NCI-H345 treated with DMSO at 0.1 percent for 48 hours (cell line): Measurements from ENCODE around the gene BIN2.
"Not testable (repeated sequence)": the region's sequence is repeated elsewhere in the genome, so short reads cannot be mapped to it uniquely, and the experiment has no call there.

ENCODE experiments used
- DNase-seq: peaks from one replicate; lab custom pipeline; 2025; ENCODE audit not compliant: unreplicated experiment; lab: John Stamatoyannopoulos, UW

BIN2 gene

GRCh38 chr12:51346581-51346980, 22.6 kb upstream of the BIN2 start, which contains the start of gene CELA1:
TSS of gene CELA1 (minus strand) at chr12:51346679. CDS start at chr12:51346638, 41 bp downstream.
- DNase-seq = no peak

GRCh38 chr12:51345681-51346080, 21.7 kb upstream of the BIN2 start:
- no peak for DNase-seq

DNA sequence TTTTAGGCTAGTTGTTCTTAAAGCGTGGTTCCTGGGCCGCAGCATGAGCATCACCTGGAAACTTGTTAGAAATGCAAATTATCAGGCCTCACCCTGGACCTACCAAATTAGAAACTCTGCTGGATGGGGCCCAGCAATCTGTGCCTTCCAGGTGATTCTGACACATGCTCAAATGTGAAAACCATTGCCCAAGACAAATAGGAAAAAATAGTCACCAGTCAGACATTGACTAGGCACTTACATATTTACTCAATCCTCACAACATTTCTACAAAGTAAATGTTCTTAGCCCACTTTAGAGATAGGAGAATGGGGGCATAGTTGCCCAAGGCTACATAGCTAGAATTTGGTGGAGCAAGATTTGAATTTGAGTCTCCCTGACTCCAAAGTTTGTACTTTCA, 19.2 kb upstream of the BIN2 start:
- no peak for DNase-seq

GRCh38 chr12:51342416-51342815, 18.4 kb upstream of the BIN2 start:
- DNase-seq = no peak

- DNase-seq = peak; percentile 63
Measured at GRCh38 chr12:51341251-51342007, 17.5 kb upstream of the BIN2 start.

- DNase-seq = no peak
Measured at GRCh38 chr12:51339750-51340149, 15.8 kb upstream of the BIN2 start.

GRCh38 chr12:51337336-51337735, 13.4 kb upstream of the BIN2 start:
- not testable (repeated sequence) for DNase-seq

DNA sequence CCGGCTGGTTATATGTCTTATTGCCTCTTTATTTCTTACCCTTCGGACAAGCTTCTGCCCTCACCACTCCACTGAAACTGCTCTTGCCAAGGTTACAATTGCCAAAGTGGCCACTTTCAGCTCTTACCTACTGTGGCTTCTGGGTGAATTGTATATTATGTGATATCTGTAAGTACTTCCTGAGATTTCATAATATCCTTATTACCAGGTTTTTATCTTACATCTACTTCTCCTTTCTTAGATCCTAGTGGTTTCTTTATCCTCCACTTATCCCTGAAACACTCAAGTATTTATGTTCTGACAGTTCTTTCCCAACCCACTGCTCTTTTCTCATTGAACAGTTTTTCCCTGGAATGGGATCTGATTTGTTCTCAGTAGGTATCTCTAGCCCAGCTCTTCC, 12.0 kb upstream of the BIN2 start:
- no peak for DNase-seq

DNA sequence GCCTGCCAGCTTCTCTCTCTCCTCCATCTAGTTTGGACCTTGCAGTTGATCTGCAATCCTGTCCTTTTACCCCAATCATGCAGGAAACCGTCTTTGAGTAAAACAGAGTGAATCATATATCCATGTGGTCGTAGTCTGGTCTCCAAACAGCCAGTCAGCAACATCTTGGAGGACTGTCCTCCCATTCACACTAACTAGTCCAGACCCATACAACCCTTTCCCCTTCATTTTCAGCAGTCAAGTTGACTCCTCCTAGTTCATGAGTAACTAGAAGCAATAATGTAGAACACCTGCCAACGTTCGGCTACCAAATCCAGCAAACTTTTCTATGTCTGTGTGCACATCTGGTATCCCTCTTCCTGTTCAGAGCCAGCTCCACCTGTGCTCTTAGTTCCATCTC, 10.8 kb upstream of the BIN2 start:
- no peak for DNase-seq

- no peak for DNase-seq
Measured at GRCh38 chr12:51333536-51333935, 9.6 kb upstream of the BIN2 start.

GRCh38 chr12:51330186-51330585, 6.2 kb upstream of the BIN2 start:
- DNase-seq = no peak

DNA sequence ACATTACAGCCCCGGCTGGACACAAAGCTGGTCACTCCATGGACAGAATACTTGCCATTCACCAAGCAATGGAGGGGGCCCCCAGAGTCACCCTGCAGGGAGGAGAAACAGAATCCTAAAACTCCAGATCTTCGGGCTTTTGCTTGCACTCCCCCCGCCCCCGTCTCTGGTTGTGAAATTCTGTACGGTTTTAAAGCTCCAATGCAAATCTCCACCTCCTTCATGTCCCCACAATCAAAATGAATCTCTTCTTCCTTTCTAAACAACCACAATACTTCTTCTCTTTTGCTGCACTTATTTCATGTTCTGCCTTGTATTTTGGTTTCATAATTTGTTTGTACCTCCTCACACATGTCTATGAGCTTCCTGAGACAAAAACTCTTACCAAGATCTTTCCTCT, 5.8 kb upstream of the BIN2 start:
- DNase-seq = no peak

GRCh38 chr12:51328587-51328986, 4.6 kb upstream of the BIN2 start:
- DNase-seq = no peak

GRCh38 chr12:51326698-51327439, 2.9 kb upstream of the BIN2 start:
- no peak for DNase-seq

GRCh38 chr12:51324953-51325352, 979 bp upstream of the BIN2 start:
- DNase-seq = no peak

DNA sequence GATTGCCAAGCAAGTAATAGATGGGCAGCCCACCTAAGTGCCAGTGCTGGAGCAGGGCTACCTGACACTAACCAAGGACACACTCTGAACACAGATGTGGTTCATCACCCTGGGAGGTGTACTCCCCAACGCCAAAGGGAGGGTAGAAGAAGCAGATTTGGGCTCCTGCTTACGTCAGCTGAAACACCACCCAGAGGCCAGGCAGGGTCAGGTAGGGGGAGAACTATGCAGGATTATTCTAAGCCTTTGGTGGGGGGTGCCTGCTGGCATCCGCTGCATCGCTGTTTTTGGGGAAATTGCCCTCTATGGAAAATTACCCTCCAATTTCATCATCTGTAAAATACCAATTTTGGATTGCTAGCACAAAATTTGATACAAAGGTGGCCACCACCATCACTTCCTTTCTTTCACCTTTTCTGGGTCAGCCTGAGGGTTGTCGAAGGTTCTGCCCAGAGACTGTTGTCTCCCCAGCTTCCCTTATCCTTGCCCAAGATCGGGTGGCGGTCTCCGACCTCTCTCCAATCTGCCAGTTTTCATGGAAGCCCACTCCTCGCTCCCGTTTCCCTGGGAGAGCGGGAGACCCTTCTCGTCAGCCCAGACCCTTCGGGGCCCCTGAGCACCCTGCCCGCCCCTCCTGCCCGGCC, 535 bp downstream of the BIN2 start:
- no peak for DNase-seq

GRCh38 chr12:51322452-51322851, 1.5 kb downstream of the BIN2 start:
- no peak for DNase-seq

DNA sequence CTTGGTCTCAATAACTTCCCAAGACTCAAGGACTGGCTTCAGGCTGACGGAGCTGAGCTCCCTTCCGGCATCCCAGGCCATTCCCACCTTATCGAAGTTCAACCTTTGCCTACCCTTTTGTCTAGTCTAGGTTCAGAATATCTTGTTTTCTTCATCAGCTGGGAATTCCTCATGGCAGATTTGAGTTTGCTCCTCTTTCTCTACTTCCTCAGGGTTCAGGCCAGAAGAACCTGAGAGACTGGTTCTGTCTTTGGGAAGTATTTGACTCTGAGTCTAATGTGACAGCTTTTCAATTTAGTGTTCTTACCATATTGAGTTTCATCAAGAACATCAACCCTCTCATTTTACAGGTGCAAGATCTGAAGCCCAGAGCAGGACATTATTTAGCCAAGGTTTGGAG, 2.1 kb downstream of the BIN2 start:
- DNase-seq = no peak

GRCh38 chr12:51320695-51321320, 3.2 kb downstream of the BIN2 start:
- DNase-seq = peak; percentile 29

DNA sequence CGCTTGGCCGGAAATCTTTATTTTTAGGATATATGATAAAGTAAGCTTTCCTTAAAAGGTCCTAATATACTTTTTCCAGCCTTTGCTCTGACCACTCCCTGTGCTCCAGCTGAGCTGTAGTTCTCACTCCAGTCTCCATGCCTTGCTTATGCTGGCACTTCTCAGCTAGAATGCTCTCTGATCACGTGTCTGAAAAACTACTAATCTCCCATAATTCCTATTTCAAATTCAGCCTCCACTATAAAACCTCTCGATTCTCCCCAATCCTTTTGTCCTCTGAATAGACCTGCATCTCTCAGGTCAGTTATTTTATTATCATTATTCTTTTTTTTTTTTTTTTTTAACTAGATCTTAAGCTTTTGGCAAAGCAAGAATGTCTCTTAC, 3.7 kb downstream of the BIN2 start:
- no peak for DNase-seq

GRCh38 chr12:51318846-51319599, 5.0 kb downstream of the BIN2 start:
- DNase-seq = no peak
